Gastrocnemius medialis (tissue), 4 donors: ENCODE results near the gene SCLT1.

ENCODE experiments used
- POLR2A ChIP-seq, 2 donors: fragments of 450-650 bp; IDR thresholded peaks; one replicate each; pipeline ENCODE4 v1.6.1; 2017; ENCODE audit warnings: antibody characterized with exemption in 2 of 2, mild to moderate bottlenecking in 2 of 2, moderate library complexity in 2 of 2
- TF ChIP-seq, protein P1 (sequence below), 5 experiments: fragments of 450-650 bp in 3 of 5; fragments of 200-600 bp in 2 of 5; sonication (generic) in 2 of 5; IDR thresholded peaks in 4 of 5; conservative IDR thresholded peaks in 1 of 5; 1 replicate in 4 of 5; 2 replicates in 1 of 5; pipeline ENCODE4 v1.5.1; 2016 to 2019; ENCODE audit warnings: antibody characterized with exemption in 5 of 5, mild to moderate bottlenecking in 3 of 5, moderate library complexity in 3 of 5

- TF ChIP-seq, protein P1, sequence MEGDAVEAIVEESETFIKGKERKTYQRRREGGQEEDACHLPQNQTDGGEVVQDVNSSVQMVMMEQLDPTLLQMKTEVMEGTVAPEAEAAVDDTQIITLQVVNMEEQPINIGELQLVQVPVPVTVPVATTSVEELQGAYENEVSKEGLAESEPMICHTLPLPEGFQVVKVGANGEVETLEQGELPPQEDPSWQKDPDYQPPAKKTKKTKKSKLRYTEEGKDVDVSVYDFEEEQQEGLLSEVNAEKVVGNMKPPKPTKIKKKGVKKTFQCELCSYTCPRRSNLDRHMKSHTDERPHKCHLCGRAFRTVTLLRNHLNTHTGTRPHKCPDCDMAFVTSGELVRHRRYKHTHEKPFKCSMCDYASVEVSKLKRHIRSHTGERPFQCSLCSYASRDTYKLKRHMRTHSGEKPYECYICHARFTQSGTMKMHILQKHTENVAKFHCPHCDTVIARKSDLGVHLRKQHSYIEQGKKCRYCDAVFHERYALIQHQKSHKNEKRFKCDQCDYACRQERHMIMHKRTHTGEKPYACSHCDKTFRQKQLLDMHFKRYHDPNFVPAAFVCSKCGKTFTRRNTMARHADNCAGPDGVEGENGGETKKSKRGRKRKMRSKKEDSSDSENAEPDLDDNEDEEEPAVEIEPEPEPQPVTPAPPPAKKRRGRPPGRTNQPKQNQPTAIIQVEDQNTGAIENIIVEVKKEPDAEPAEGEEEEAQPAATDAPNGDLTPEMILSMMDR (IDR thresholded peaks at IDR 0.05 in 4 of 5, conservative IDR thresholded peaks at IDR 0.05 in 1 of 5) = no peak
- TF ChIP-seq POLR2A (IDR thresholded peaks at IDR 0.05) = no peak
These were observed 30.8 kb downstream of the SCLT1 start for GRCh38 chr4:129062580-129062979.
